IPS-18c (cell line): Measurements from ENCODE around the gene BTAF1.
"Not testable (repeated sequence)": the region's sequence is repeated elsewhere in the genome, so short reads cannot be mapped to it uniquely, and the experiment has no call there.

Experiments
- H3K4me3 ChIP-seq: 2 replicates; pipeline ENCODE4 v1.7.0; 2013; ENCODE audit warnings: low read depth, mild to moderate bottlenecking, low read length, moderate library complexity; ENCODE audit not compliant: insufficient read depth
- H3K9me3 ChIP-seq: one replicate; pipeline ENCODE4 v1.6.1; 2013; ENCODE audit warnings: mild to moderate bottlenecking, low read length, moderate library complexity; ENCODE audit not compliant: control insufficient read depth, insufficient read depth

BTAF1 gene

GRCh38 chr10:91923371-91924211 lies at the start of gene BTAF1:
TSS of gene BTAF1 (plus strand) at chr10:91923770. CDS start at chr10:91924077, 307 bp downstream.
- no peaks in the 10 kb centered on the region for H3K9me3 ChIP-seq
- peak within 1 kb of the TSS; percentile 90 for H3K4me3 ChIP-seq

- Histone ChIP-seq H3K9me3 (no peaks in the 10 kb centered on the region), H3K4me3 (no peak overlapping the region)
Observed at GRCh38 chr10:91875156-91875555, 48.4 kb upstream of the BTAF1 start.

GRCh38 chr10:91875779-91876178 lies 47.8 kb upstream of the BTAF1 start:
- no peak overlapping the region for H3K4me3 ChIP-seq
- H3K9me3 ChIP-seq: no peaks in the 10 kb centered on the region

GRCh38 chr10:91879515-91880170 lies 43.9 kb upstream of the BTAF1 start:
- H3K9me3 ChIP-seq: peaks cover 2% of the 10 kb centered on the region
- no peak overlapping the region for H3K4me3 ChIP-seq

- Histone ChIP-seq H3K9me3 (peaks cover 2% of the 10 kb centered on the region), H3K4me3 (0 out of 2 replicates have a peak overlapping the region, but pooled peaks have one; percentile 6)
Observed at GRCh38 chr10:91880310-91880709, 43.3 kb upstream of the BTAF1 start.

GRCh38 chr10:91883549-91884444 lies 39.8 kb upstream of the BTAF1 start:
- Histone ChIP-seq H3K9me3 (peaks cover 2% of the 10 kb centered on the region), H3K4me3 (peak overlapping the region; percentile 25; the same call in 1 of the 2 replicates)

GRCh38 chr10:91884536-91884935 lies 39.0 kb upstream of the BTAF1 start:
- peaks cover 2% of the 10 kb centered on the region for H3K9me3 ChIP-seq
- H3K4me3 ChIP-seq: no peak overlapping the region; the same call in 1 of the 2 replicates

- Histone ChIP-seq H3K4me3 (no peak overlapping the region), H3K9me3 (peaks cover 2% of the 10 kb centered on the region)
Observed at GRCh38 chr10:91885362-91886079, 38.0 kb upstream of the BTAF1 start.

- H3K9me3 ChIP-seq: peaks cover 2% of the 10 kb centered on the region
- H3K4me3 ChIP-seq: peak overlapping the region; percentile 50
Observed at GRCh38 chr10:91886954-91887271, 36.7 kb upstream of the BTAF1 start.

- Histone ChIP-seq H3K9me3 (peaks cover 2% of the 10 kb centered on the region), H3K4me3 (peak overlapping the region; percentile 50)
Observed at GRCh38 chr10:91887272-91888076, 36.1 kb upstream of the BTAF1 start.

- Histone ChIP-seq H3K9me3 (peaks cover 2% of the 10 kb centered on the region), H3K4me3 (no peak overlapping the region)
Observed at GRCh38 chr10:91891125-91892001, 32.2 kb upstream of the BTAF1 start.

GRCh38 chr10:91893051-91893450 lies 30.5 kb upstream of the BTAF1 start:
- H3K4me3 ChIP-seq: no peak overlapping the region
- peaks cover 2% of the 10 kb centered on the region for H3K9me3 ChIP-seq

- H3K9me3 ChIP-seq, H3K4me3 ChIP-seq: not testable (repeated sequence)
Observed at GRCh38 chr10:91894261-91894685, 29.3 kb upstream of the BTAF1 start.

GRCh38 chr10:91896212-91896756 lies 27.3 kb upstream of the BTAF1 start:
- no peaks in the 10 kb centered on the region for H3K9me3 ChIP-seq
- H3K4me3 ChIP-seq: no peak overlapping the region

- no peak overlapping the region for H3K4me3 ChIP-seq
- H3K9me3 ChIP-seq: no peaks in the 10 kb centered on the region
Observed at GRCh38 chr10:91897421-91897820, 26.1 kb upstream of the BTAF1 start.
